HG03439 (cell line): ENCODE results near the gene SESN2.

Experiments
- ATAC-seq: cut with Tn5 transposase; IDR thresholded peaks from one replicate; pipeline ENCODE4 v1.9.1; 2021; ENCODE audit warnings: mild to moderate bottlenecking, moderate library complexity; ENCODE audit not compliant: unreplicated experiment

The SESN2 gene

GRCh38 chr1:28259252-28259933 is at the start of gene SESN2:
SESN2 (plus strand) TSS chr1:28259518; CDS start chr1:28259848, 330 bp downstream.
- ATAC-seq, result peak; percentile 91

GRCh38 chr1:28209700-28210099 is 49.6 kb upstream of the SESN2 start:
- no peak for ATAC-seq

- no peak for ATAC-seq
Measured at GRCh38 chr1:28213315-28213714, 46.0 kb upstream of the SESN2 start.

GRCh38 chr1:28229089-28229488 is 30.2 kb upstream of the SESN2 start:
- ATAC-seq, result no peak

- ATAC-seq, result no peak
Measured at GRCh38 chr1:28229996-28230395, 29.3 kb upstream of the SESN2 start.

- peak; percentile 56 for ATAC-seq
Measured at GRCh38 chr1:28232558-28233263, 26.6 kb upstream of the SESN2 start, which contains the start of gene DNAJC8. DNAJC8 (minus strand) TSS chr1:28233029; CDS start chr1:28232998, 31 bp downstream.

GRCh38 chr1:28233264-28233606 is 26.1 kb upstream of the SESN2 start:
- ATAC-seq, result no peak

GRCh38 chr1:28235755-28236655 is 23.3 kb upstream of the SESN2 start, which contains the start of gene ATP5IF1:
ATP5IF1 (plus strand) TSS chr1:28236124; CDS start chr1:28236184, 60 bp downstream.
- peak; percentile 79 for ATAC-seq

- no peak for ATAC-seq
Measured at GRCh38 chr1:28236656-28237322, 22.5 kb upstream of the SESN2 start.

GRCh38 chr1:28239004-28239403 is 20.3 kb upstream of the SESN2 start:
- ATAC-seq, result no peak

GRCh38 chr1:28240024-28240423 is 19.3 kb upstream of the SESN2 start:
- ATAC-seq, result no peak

GRCh38 chr1:28241638-28242241 is 17.6 kb upstream of the SESN2 start:
- no peak for ATAC-seq

- no peak for ATAC-seq
Measured at GRCh38 chr1:28243685-28244311, 15.5 kb upstream of the SESN2 start.

- ATAC-seq, result no peak
Measured at GRCh38 chr1:28244549-28245251, 14.6 kb upstream of the SESN2 start.

- ATAC-seq, result no peak
Measured at GRCh38 chr1:28246427-28246832, 12.9 kb upstream of the SESN2 start.

- no peak for ATAC-seq
Measured at GRCh38 chr1:28247612-28248272, 11.6 kb upstream of the SESN2 start.

- ATAC-seq, result peak; percentile 32
Measured at GRCh38 chr1:28248273-28249012, 10.9 kb upstream of the SESN2 start.
